Activated naive CD4-positive, alpha-beta T cell treated with anti-CD3 and anti-CD28 coated beads for 36 hours (primary cell): Measurements from ENCODE around the gene TMEM203. TPM values are rescaled to one million over a fixed set of nuclear protein-coding genes. Genes with fewer than 3 reads are reported as not detected.
A peak's percentile ranks its signal among the peaks of the same experiment; 100 is the strongest.

ENCODE experiments used
- CTCF ChIA-PET: fragments of 350-600 bp; sonication (Branson Sonifier 250); formaldehyde crosslinking; loops from one replicate; lab custom pipeline; 2021; ENCODE audit warnings: antibody characterized with exemption; lab: Charles Lee
- DNase-seq: peaks from one replicate; pipeline ENCODE4 v3.0.0-alpha.2; 2020
- H3K27ac Mint-ChIP-seq: one replicate; pipeline ENCODE4 v1.8.0; 2021; ENCODE audit warnings: mild to moderate bottlenecking, mixed read lengths
- H3K27me3 Mint-ChIP-seq: one replicate; pipeline ENCODE4 v1.8.0; 2021; ENCODE audit warnings: low read depth, mixed read lengths
- H3K36me3 Mint-ChIP-seq: one replicate; pipeline ENCODE4 v1.8.0; 2021; ENCODE audit warnings: low read depth, mixed read lengths
- H3K4me1 Mint-ChIP-seq: one replicate; pipeline ENCODE4 v1.8.0; 2021; ENCODE audit warnings: low read depth, mixed read lengths
- H3K4me3 Mint-ChIP-seq: one replicate; pipeline ENCODE4 v1.8.0; 2021; ENCODE audit warnings: mild to moderate bottlenecking, moderate library complexity, mixed read lengths
- H3K9me3 Mint-ChIP-seq: one replicate; pipeline ENCODE4 v1.8.0; 2021; ENCODE audit warnings: mixed read lengths
- intact Hi-C: fragments of 100-400 bp; cut with micrococcal nuclease; formaldehyde crosslinking; loops from one replicate; pipeline ENCODE4 v1.15.1; 2023
- total RNA-seq, 2 experiments: library from RNA; stranded (reverse); gene quantifications; one replicate each; pipeline ENCODE4 v1.2.3, GENCODE V29; 2021

Gene TMEM203
- total RNA-seq, 2 experiments from 2014 or later = 21.8 to 23.2 TPM

DNA sequence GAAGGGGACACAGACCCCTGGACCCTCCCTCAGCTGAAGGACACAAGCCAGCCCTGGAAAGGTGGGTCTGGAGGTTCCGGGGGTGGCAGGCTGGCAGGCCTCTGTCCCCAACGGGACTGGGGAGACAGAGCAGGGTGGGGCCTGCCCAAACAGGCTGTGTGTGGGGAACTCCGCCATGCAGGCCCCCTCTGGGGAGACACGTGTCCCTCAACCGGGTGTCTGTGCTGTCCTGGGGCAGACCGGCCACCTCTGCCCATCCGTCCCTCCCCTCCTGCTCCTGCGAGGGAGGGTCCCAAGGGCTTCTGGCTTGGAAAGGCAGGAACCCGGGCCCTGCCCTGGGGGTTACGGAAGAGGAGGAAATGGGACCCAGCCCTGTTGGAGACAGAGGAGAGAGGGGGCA is 26.7 kb upstream of the TMEM203 start:
- no peak overlapping the region for H3K4me3 Mint-ChIP-seq
- CTCF ChIA-PET = no interaction called here
- peaks cover 12% of the 10 kb centered on the region for H3K4me1 Mint-ChIP-seq
- H3K27me3 Mint-ChIP-seq = peaks cover 2% of the 10 kb centered on the region
- intact Hi-C loops = no loop called here
- no peaks in the 10 kb centered on the region for H3K9me3 Mint-ChIP-seq
- no peak for DNase-seq
- no peak overlapping the region for H3K27ac Mint-ChIP-seq
- no peaks in the 10 kb centered on the region for H3K36me3 Mint-ChIP-seq

DNA sequence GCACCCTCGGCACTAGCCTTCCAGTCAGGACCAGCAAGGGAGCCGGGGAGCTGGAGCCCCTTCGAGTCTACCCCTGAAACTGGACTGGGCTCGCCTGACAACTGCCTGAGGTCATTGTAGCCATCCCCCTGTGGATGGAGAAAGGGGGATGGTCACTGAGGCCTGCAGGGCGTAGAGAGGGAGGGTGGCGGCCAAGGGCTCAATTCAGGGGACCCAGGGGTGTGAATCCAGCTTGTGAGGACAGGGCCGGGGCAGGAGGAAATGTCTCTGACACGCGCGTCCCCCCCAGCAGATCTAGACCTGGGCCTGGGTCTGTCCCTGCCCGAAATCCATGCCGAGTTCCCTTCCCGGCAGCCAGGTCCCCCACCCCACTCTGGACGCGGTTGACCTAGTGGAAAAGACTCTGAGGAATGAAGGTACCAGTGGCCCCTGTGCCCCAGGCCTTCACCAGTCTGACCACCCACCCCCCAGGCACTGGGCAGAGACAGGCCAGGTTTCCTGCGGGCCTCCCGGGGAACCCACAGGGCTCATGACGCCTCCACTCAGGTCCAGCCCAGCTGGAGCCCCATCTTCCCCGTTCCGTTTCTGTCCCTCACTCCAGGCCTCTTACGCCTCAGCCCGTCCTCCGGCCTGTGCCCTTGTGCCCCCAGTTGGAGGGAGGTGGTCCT is 26.1 kb upstream of the TMEM203 start:
- intact Hi-C loops = no loop called here
- DNase-seq = no peak
- H3K27me3 Mint-ChIP-seq = peaks cover 2% of the 10 kb centered on the region
- no peak overlapping the region for H3K27ac Mint-ChIP-seq
- no peaks in the 10 kb centered on the region for H3K9me3 Mint-ChIP-seq
- no peak overlapping the region for H3K4me3 Mint-ChIP-seq
- no peaks in the 10 kb centered on the region for H3K36me3 Mint-ChIP-seq
- CTCF ChIA-PET = interaction anchor here (1.9 kb wide), 1 partner anchor 113 kb away, joined by 5 read pairs; no protein-coding TSS in a partner anchor
- H3K4me1 Mint-ChIP-seq = peaks cover 7% of the 10 kb centered on the region

DNA sequence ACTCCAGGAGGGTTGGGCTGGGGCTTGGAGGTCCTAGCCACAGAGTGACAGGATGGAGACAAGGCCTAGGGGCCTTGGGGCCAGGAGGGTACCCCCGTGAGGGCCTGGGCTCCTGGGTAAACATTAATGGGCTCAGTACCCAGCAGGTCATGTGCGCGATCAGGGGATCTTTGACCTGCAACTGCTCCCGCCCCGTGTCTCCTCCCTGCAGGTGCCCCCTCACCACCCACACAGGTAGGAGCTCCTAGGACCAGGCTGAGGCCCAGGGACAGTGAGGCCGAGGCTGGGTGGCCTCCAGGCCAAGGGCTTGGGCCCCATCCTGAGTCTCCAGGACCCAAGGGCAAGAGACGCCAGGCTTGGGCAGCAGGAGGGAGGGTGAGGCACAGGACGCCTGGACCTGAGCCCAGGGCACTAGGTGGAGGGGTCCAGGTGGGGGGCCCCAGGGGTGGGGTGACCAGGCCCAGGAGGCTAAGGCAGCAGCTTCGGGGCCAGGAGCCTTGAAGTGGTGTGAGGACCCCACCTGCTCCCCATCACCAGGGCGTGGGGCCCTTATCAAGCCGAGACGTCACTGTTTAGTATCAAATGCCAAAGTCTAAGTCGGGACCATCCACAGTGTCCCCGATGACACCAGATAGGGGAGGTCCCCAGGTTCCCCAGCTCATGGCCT is 25.4 kb upstream of the TMEM203 start, which contains the start of gene SLC34A3:
SLC34A3 (plus strand) TSS at position 197 of the 667 bp plus-strand sequence. CDS start 802 bp downstream, outside the sequence.
- peaks cover 6% of the 10 kb centered on the region for H3K4me1 Mint-ChIP-seq
- no peaks in the 10 kb centered on the region for H3K9me3 Mint-ChIP-seq
- H3K27me3 Mint-ChIP-seq = peaks cover 2% of the 10 kb centered on the region
- CTCF ChIA-PET = interaction anchor here (1.9 kb wide), 1 partner anchor 113 kb away, joined by 5 read pairs; no protein-coding TSS in a partner anchor
- DNase-seq = no peak
- H3K27ac Mint-ChIP-seq = no peak within 1 kb of the TSS
- no peaks in the 10 kb centered on the region for H3K36me3 Mint-ChIP-seq
- intact Hi-C loops = no loop called here
- H3K4me3 Mint-ChIP-seq = no peak within 1 kb of the TSS

DNA sequence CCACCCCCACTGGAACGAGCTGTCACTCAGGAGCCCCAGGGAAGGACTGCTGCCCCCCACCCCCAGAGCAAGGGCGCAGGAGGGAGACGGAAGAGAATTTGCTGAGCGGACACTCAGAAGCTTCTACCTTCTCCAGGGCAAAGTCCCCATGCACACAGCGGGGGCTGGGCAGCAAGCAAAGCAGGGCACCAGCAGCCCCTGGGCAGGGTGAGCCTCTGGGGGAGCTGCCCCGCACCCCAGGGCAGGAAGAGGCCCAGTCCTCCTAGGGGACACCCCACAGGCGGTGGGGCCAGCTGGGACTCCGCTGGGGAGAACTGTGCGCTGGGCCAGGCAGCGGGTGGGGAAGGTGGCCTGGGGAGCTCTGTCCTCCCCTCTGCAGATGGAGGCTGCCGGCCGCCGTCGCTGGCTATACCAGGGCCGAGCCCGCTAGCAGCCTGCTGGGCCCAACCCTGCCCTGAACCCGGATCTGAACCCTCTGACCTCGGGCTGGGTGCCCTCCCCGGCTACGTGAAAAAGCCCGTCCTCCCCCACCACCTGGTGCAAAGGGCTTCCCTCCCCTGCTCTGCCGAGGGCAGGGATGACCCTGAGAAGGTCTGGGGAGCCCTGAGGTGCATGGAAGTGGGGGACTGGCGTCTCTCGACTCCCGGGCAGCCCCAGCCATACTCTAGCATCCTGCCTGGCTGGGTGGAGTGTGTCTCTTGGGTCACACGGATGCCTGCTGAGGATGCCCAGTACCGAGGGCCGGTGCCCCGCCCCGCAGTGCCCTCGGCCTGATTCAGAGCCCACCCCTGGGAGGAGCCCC is 24.7 kb upstream of the TMEM203 start:
- peaks cover 6% of the 10 kb centered on the region for H3K4me1 Mint-ChIP-seq
- peaks cover 2% of the 10 kb centered on the region for H3K27me3 Mint-ChIP-seq
- intact Hi-C loops = loop anchor here (10.0 kb wide), 1 partner anchor 345 kb away; the partner anchor contains the start of gene TRAF2
- no peaks in the 10 kb centered on the region for H3K9me3 Mint-ChIP-seq
- DNase-seq = no peak
- no peak overlapping the region for H3K27ac Mint-ChIP-seq
- no peak overlapping the region for H3K4me3 Mint-ChIP-seq
- no peaks in the 10 kb centered on the region for H3K36me3 Mint-ChIP-seq
- CTCF ChIA-PET = interaction anchor here (1.9 kb wide), 1 partner anchor 112 kb away, joined by 5 read pairs; no protein-coding TSS in a partner anchor

DNA sequence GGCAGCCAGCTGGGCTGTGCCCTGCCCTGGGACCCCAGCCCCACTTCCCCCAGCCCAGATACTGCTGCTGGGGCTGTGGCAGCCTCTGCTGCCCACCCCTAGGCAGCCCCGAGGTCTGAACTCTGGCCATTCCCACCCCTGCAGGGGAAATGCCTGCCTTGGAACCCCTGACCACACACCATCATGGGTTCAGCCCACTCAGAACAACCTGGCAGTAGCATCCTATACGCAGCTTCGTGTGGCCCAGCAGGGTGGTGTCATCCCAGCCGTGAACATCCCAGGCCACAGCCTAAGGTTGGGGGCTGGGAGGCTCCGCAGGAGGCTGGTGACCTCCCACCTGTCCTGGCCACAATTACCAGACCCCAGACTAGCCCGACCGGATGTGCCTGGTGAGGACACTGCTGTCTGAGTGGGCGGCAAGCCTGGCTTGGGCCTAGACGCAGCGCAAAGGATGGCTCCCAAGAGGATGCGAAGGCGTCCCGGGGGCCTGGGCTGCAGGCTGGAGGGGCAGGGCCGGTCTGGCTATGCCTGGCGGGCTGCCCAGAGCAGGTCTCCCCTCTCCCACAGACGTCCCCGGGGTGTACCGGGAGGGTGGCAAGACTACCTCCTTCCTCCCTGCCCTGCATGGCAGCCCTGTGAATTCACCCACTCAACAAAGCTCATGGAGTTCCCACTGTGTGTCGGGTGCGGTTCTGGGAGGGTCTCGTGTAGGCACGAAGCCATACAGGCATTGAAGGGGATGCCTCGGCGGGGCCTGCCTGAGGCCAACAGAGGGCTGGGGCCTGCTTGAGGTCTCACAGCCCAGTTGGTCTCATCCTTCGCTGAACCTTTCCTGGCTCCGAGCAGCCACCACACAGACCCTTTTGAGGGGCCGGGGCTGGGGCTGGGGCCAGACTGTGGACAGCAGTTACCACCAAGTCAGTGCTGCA is 23.8 kb upstream of the TMEM203 start:
- intact Hi-C loops = loop anchor here (10.0 kb wide), 1 partner anchor 344 kb away; the partner anchor contains the start of gene TRAF2
- Mint-ChIP-seq H3K27me3 (peaks cover 2% of the 10 kb centered on the region), H3K27ac (no peak overlapping the region), H3K4me3 (no peak overlapping the region), H3K9me3 (no peaks in the 10 kb centered on the region), H3K4me1 (peaks cover 3% of the 10 kb centered on the region), H3K36me3 (no peaks in the 10 kb centered on the region)
- DNase-seq = no peak
- CTCF ChIA-PET = no interaction called here

DNA sequence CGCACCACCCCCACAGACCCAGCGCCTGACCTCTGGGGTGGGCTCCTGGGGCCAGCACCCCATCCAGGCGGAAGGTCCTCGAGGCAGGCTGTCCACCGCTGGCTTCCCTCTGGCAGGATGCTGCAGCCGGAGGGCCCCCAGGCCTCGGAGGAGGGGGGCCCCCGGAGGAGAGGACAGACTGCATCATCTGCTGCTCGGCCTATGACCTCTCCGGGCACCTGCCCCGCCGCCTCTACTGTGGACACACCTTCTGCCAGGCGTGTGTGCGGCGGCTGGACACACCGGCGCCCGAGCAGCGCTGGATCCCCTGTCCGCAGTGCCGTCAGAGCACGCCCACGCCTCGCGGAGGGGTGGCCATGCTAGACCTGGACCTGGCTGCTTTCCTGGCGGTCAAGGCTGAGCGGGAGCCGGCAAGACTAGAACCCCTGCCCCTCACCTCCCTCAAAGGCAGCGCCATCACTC is 23.1 kb upstream of the TMEM203 start:
- no peak for DNase-seq
- no peaks in the 10 kb centered on the region for H3K36me3 Mint-ChIP-seq
- H3K9me3 Mint-ChIP-seq = no peaks in the 10 kb centered on the region
- intact Hi-C loops = loop anchor here (10.0 kb wide), 1 partner anchor 344 kb away; the partner anchor contains the start of gene TRAF2
- peaks cover 2% of the 10 kb centered on the region for H3K27me3 Mint-ChIP-seq
- H3K27ac Mint-ChIP-seq = no peak overlapping the region
- peaks cover 6% of the 10 kb centered on the region for H3K4me1 Mint-ChIP-seq
- H3K4me3 Mint-ChIP-seq = no peak overlapping the region
- CTCF ChIA-PET = interaction anchor here (0.7 to 2.9 kb wide), 6 partner anchors 8 to 199 kb away, joined by 3 to 22 read pairs (median 3); no protein-coding TSS in a partner anchor

DNA sequence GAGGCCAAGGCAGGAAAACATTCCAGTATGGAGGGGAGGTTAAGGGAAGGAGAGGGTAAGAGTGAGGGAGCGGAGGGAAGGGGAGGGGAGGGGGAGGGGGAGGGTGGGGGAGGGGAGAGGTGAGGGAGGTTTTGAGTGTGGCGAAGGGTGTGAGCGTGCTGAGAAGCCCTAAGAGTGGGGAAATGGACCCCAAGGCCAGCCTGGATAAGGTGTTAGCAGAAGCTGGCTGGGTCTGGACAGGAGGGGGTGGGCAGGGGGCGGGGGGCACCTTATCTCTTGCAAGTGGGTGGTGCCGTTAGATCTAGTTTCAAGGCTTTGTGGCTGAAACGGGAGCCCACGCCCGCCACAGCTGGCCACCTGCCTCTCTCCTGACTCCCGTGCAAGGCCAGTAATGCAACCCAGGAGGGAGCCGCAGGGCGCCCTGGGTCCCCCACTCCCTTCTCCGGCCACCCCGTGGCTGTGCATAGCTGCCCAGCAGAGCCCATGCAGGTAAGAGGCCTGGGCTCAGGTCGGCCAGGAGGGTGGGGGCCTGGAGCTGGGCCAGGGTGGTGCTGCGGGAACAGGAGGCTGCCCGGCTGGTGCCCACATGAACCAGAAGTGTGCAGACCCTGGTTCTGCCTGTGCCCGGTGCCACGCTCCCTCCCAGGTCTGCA is 22.5 kb upstream of the TMEM203 start:
- peaks cover 2% of the 10 kb centered on the region for H3K27me3 Mint-ChIP-seq
- no peaks in the 10 kb centered on the region for H3K9me3 Mint-ChIP-seq
- H3K4me3 Mint-ChIP-seq = no peak overlapping the region
- H3K4me1 Mint-ChIP-seq = peaks cover 7% of the 10 kb centered on the region
- CTCF ChIA-PET = interaction anchor here (0.7 to 2.9 kb wide), 10 partner anchors 8 to 199 kb away, joined by 3 to 22 read pairs (median 8); no protein-coding TSS in a partner anchor
- DNase-seq = no peak
- H3K27ac Mint-ChIP-seq = no peak overlapping the region
- no peaks in the 10 kb centered on the region for H3K36me3 Mint-ChIP-seq
- intact Hi-C loops = loop anchor here (1.0 to 10.0 kb wide), 3 partner anchors 39 to 343 kb away; partner anchors contain the start of gene TRAF2

DNA sequence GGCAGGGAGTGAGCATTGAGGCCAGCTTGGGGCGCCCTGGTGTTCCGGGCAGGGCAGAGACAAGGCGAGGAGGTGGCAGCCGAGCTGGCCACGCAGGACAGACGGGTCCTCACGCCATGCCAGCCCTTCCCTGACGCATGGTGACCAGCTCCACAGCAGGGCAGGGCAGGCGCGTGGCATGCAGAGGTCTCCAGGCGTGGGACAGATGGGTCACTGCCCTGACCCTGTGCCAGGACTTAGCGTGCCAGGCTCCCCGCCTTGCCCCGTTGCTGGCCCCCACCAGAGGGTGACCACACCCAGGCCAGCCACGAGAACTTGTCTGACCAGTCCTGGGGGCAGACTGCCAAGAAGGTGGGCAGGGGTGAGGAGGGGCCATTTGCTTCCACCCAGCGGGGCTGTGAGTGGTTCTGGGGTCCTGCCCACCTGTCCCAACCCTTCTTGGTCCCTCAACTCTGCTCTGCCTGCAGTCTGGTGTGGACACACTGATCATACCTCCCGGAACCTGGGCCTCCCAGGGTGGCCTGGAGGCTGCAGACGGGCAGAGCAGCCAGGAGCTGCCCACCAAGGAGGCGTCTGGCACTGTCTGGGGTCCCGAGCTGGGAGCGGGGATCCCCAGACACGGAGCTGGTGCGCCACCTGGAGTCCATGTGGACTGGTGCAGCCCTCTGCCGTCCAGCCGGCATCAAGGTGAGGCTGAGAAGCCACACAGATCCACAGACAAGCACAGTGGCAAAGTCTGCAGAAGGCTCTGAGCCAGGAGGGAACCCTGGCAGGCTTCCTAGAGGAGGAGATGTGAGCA is 21.8 kb upstream of the TMEM203 start, which contains the start of gene RNF224:
RNF224 (plus strand) TSS at position 449 of the 799 bp plus-strand sequence. CDS start 834 bp downstream, outside the sequence.
- intact Hi-C loops = loop anchor here (1.0 to 10.0 kb wide), 3 partner anchors 38 to 342 kb away; partner anchors contain the start of gene TRAF2
- Mint-ChIP-seq H3K4me3 (no peak within 1 kb of the TSS), H3K27ac (no peak within 1 kb of the TSS), H3K36me3 (no peaks in the 10 kb centered on the region), H3K4me1 (peaks cover 8% of the 10 kb centered on the region), H3K27me3 (peaks cover 2% of the 10 kb centered on the region), H3K9me3 (no peaks in the 10 kb centered on the region)
- CTCF ChIA-PET = interaction anchor here (0.6 to 2.9 kb wide), 14 partner anchors 9 to 198 kb away, joined by 3 to 22 read pairs (median 6); partner anchors contain the start of genes ANAPC2, DPP7 and SSNA1
- DNase-seq = peak; percentile 84

DNA sequence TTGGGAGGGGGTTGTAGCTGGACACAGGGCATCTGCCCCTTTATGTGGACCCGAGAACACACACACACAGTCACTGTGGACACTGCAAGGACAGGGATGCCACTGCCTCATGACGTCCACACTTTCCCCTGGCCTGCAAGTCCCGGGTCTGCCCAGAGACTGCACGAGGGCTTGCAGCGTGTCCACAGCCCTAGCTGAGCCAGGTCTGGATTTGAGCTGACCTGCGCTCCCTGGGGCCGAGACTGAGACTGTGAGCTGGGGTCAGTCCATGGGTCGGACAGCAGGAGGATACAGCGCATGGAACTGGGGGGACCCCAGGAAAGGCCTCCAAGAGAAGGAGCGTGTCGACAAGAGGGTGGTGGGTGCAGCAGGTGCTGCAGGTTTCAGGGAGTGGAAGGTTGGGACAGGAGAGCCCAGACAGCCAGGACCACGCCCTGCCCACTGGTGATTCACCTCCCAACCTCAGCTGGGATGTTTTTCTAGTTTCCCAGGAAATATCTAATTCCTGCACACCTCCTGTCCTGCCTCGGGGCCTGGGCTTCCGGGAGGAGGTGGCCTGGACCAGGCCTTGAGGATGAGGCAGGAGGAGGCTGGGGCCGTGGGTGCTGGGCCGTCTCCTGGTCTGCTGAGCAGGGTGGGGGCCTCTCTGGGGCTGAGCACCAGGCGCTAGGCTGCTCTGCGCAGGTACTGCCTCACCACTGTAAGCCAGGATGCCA is 21.0 kb upstream of the TMEM203 start:
- CTCF ChIA-PET = interaction anchor here (0.6 to 2.9 kb wide), 12 partner anchors 10 to 467 kb away, joined by 3 to 22 read pairs (median 8); partner anchors contain the start of gene DPP7
- peaks cover 2% of the 10 kb centered on the region for H3K27me3 Mint-ChIP-seq
- no peaks in the 10 kb centered on the region for H3K36me3 Mint-ChIP-seq
- intact Hi-C loops = loop anchor here (1.0 to 10.0 kb wide), 3 partner anchors 37 to 342 kb away; partner anchors contain the start of gene TRAF2
- DNase-seq = no peak
- no peak overlapping the region for H3K4me3 Mint-ChIP-seq
- no peak overlapping the region for H3K27ac Mint-ChIP-seq
- peaks cover 8% of the 10 kb centered on the region for H3K4me1 Mint-ChIP-seq
- no peaks in the 10 kb centered on the region for H3K9me3 Mint-ChIP-seq
